A549 (cell line): ENCODE data around the gene APBA1. TPM values are rescaled to one million over a fixed set of nuclear protein-coding genes. Genes with fewer than 3 reads are reported as not detected.
A peak's percentile ranks its signal among the peaks of the same experiment; 100 is the strongest.

Source experiments
- ATAC-seq, 2 experiments: fragments of 200-7000 bp in 1 of 2; fragments of >200 bp in 1 of 2; cut with Nextera tagmentation in 1 of 2; cut with Tn5 transposase in 1 of 2; 3 replicates each; pipeline versions ENCODE4 v1.8.0 to v1.9.1; 2018 to 2020; ENCODE audit warnings: mild to moderate bottlenecking in 1 of 2, moderate library complexity in 1 of 2
- CTCF ChIA-PET: fragments of 300-600 bp; sonication (Branson Sonifier 250); formaldehyde crosslinking; extraction: SDS; loops from one replicate; lab custom pipeline; 2021; ENCODE audit warnings: antibody characterized with exemption, inconsistent platforms; lab: Yijun Ruan, JAX
- POLR2A ChIA-PET: fragments of 350-600 bp; formaldehyde crosslinking; extraction: SDS; loops from one replicate; lab custom pipeline; 2021; ENCODE audit warnings: antibody characterized with exemption, inconsistent platforms; lab: Yijun Ruan, JAX
- DNase-seq, 2 experiments: peaks; one replicate each; pipeline versions ENCODE4 v3.0.0 to v3.0.0-alpha.2; 2011 to 2016; ENCODE audit warnings: low read depth in 1 of 2, low spot score in 1 of 2
- FAIRE-seq: peaks from 2 replicates; lab custom pipeline; 2011; peaks lifted over from hg19 to GRCh38; lab: Jason Lieb, UNC
- H3K27ac ChIP-seq, 2 experiments: fragments of >200 bp; sonication (Bioruptor Twin); formaldehyde crosslinking; 3 replicates each; pipeline ENCODE4 v1.5.1; 2016 to 2017
- H3K4me1 ChIP-seq: fragments of >200 bp; sonication (Bioruptor Twin); formaldehyde crosslinking; 3 replicates; pipeline ENCODE4 v1.6.1; 2016
- H3K4me2 ChIP-seq: fragments of >200 bp; sonication (Bioruptor Twin); formaldehyde crosslinking; 3 replicates; pipeline ENCODE4 v1.6.1; 2016
- H3K4me3 ChIP-seq: fragments of >200 bp; sonication (Bioruptor Twin); formaldehyde crosslinking; 3 replicates; pipeline ENCODE4 v1.5.1; 2016
- H3K9me3 ChIP-seq: fragments of >200 bp; sonication (Bioruptor Twin); formaldehyde crosslinking; 3 replicates; pipeline ENCODE4 v1.6.1; 2016
- BHLHE40 ChIP-seq: IDR thresholded peaks from 2 replicates; pipeline ENCODE4 v1.6.1; 2012; ENCODE audit warnings: low read depth, low read length, inconsistent platforms
- HOXA7 ChIP-seq: fragments of 250-450 bp; sonication (Bioruptor Pico); IDR thresholded peaks from 2 replicates; pipeline ENCODE4 v1.5.0; 2020; ENCODE audit warnings: mild to moderate bottlenecking, moderate library complexity
- HOXB13 ChIP-seq: fragments of 250-450 bp; sonication (Bioruptor Pico); IDR thresholded peaks from 2 replicates; pipeline ENCODE4 v1.5.0; 2020; ENCODE audit warnings: low read depth, mild to moderate bottlenecking, moderate library complexity
- HOXB5 ChIP-seq: fragments of 250-450 bp; sonication (Bioruptor Pico); IDR thresholded peaks from 2 replicates; pipeline ENCODE4 v1.5.0; 2020; ENCODE audit warnings: mild to moderate bottlenecking, moderate library complexity
- KDM1A ChIP-seq: fragments of 200-600 bp; sonication (generic); IDR thresholded peaks from 2 replicates; pipeline ENCODE4 v1.6.1; 2016; ENCODE audit warnings: low read depth, mild to moderate bottlenecking
- NPAS2 ChIP-seq: fragments of 250-450 bp; sonication (Bioruptor Pico); IDR thresholded peaks from 2 replicates; pipeline ENCODE4 v1.8.0; 2022; ENCODE audit warnings: mild to moderate bottlenecking, moderate library complexity, borderline replicate concordance
- NR3C1 ChIP-seq: fragments of >200 bp; sonication (Bioruptor Twin); formaldehyde crosslinking; IDR thresholded peaks from 3 replicates; pipeline ENCODE4 v1.6.1; 2017
- RAD21 ChIP-seq, 2 experiments: fragments of >200 bp in 1 of 2; sonication (Bioruptor Twin) in 1 of 2; formaldehyde crosslinking in 1 of 2; IDR thresholded peaks in 1 of 2; conservative IDR thresholded peaks in 1 of 2; 2 replicates in 1 of 2; 3 replicates in 1 of 2; pipeline ENCODE4 v1.6.1; 2012 to 2018; ENCODE audit warnings: inconsistent platforms in 1 of 2
- SMC3 ChIP-seq: fragments of >200 bp; sonication (Bioruptor Twin); formaldehyde crosslinking; IDR thresholded peaks from 3 replicates; pipeline ENCODE4 v1.6.1; 2018; ENCODE audit warnings: inconsistent platforms
- TFCP2L1 ChIP-seq: fragments of 250-450 bp; sonication (Bioruptor Pico); IDR thresholded peaks from 2 replicates; pipeline ENCODE4 v1.5.0; 2021; ENCODE audit warnings: mild to moderate bottlenecking
- USF2 ChIP-seq: fragments of 450-650 bp; IDR thresholded peaks from 2 replicates; pipeline ENCODE4 v1.6.1; 2014; ENCODE audit warnings: antibody characterized with exemption
- WGBS: methylation state at CpG from one replicate; pipeline ENCODE4 v1.1.6; 2017; ENCODE audit errors: missing lambda C conversion rate; 5-methylcytosine and 5-hydroxymethylcytosine counted together
- polyA plus RNA-seq, 4 experiments: library from polyadenylated mRNA; depleted of rRNA in 3 of 4; stranded (reverse); fragments of >200 nt; fragmentation: RNase III in 1 of 4; extraction: RNeasy Plus Mini Kit Qiagen cat#74134 plus additional on column Dnase treatment in 1 of 4; gene quantifications; 2 replicates in 3 of 4; 3 replicates in 1 of 4; pipeline ENCODE4 v1.2.3, GENCODE V29; 2011 to 2017
- TF ChIP-seq, protein P1 (sequence below): fragments of 250-450 bp; sonication (Bioruptor Pico); IDR thresholded peaks from 2 replicates; pipeline ENCODE4 v1.5.0; 2021; ENCODE audit warnings: mild to moderate bottlenecking, moderate library complexity, borderline replicate concordance
- TF ChIP-seq, protein P2 (sequence below): fragments of >200 bp; sonication (Bioruptor Twin); formaldehyde crosslinking; IDR thresholded peaks from 3 replicates; pipeline ENCODE4 v1.5.1; 2016

The APBA1 gene
- polyA plus RNA-seq, 2 of the 4 experiments (the other 2 are of a cell fraction) = 0.22 to 1.6 TPM

DNA sequence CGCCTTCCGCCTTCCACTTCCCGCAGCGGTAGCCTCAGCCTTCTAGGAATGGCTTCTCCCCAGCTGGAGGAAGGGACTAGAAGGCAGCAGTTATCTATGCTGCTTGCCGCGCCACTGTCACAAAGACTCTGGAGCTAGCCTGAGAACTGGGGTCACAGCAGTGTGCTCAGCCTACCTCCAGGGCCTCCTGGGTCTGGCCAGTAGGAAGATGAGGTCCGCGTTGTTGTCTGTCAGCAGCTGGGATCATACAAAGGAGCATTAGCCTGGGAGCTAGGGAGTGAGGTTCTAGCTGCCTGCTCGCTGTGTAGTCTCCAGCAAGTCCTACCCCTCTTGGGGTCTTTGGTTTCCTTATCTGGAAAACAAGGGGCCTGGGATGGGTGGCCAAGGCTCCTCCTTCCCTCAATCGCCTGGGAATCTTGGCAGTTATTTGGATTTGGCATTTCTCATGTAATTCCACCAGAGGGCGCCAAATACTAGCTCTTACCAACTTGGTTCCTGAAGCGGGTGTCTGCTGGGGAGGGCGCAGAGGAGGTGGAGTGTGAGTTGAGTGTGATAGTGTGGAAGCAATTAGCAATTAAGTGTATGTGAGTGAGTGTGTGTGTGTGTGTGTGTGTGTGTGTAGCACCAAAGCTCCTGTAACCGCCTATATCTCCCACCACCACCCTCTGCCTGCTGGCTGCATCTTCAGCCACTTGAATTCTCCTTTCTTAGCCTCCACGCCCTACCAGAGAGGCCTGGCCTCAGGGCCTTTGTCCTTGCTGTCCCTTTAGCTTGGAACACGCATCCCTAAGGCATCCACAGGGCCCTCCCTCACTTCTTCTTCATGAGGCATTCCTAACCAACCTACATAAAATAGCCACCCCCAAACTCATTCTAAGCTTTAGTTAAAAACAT, 250.0 kb downstream of the APBA1 start:
- TF ChIP-seq RAD21 (conservative IDR thresholded peaks at IDR 0.05 in 1 of 2, IDR thresholded peaks at IDR 0.05 in 1 of 2) (peak; percentile 93), SMC3 (peak; percentile 92), NPAS2 (CRISPR knock-in tag) (no peak)
- TF ChIP-seq, protein P1, sequence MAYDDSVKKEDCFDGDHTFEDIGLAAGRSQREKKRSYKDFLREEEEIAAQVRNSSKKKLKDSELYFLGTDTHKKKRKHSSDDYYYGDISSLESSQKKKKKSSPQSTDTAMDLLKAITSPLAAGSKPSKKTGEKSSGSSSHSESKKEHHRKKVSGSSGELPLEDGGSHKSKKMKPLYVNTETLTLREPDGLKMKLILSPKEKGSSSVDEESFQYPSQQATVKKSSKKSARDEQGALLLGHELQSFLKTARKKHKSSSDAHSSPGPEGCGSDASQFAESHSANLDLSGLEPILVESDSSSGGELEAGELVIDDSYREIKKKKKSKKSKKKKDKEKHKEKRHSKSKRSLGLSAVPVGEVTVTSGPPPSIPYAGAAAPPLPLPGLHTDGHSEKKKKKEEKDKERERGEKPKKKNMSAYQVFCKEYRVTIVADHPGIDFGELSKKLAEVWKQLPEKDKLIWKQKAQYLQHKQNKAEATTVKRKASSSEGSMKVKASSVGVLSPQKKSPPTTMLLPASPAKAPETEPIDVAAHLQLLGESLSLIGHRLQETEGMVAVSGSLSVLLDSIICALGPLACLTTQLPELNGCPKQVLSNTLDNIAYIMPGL (CRISPR knock-in tag) = no peak
- TF ChIP-seq, protein P2, sequence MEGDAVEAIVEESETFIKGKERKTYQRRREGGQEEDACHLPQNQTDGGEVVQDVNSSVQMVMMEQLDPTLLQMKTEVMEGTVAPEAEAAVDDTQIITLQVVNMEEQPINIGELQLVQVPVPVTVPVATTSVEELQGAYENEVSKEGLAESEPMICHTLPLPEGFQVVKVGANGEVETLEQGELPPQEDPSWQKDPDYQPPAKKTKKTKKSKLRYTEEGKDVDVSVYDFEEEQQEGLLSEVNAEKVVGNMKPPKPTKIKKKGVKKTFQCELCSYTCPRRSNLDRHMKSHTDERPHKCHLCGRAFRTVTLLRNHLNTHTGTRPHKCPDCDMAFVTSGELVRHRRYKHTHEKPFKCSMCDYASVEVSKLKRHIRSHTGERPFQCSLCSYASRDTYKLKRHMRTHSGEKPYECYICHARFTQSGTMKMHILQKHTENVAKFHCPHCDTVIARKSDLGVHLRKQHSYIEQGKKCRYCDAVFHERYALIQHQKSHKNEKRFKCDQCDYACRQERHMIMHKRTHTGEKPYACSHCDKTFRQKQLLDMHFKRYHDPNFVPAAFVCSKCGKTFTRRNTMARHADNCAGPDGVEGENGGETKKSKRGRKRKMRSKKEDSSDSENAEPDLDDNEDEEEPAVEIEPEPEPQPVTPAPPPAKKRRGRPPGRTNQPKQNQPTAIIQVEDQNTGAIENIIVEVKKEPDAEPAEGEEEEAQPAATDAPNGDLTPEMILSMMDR = peak; percentile 84

GRCh38 chr9:69420611-69421270, 251.4 kb downstream of the APBA1 start:
- ChIA-PET CTCF (interaction anchor here (0.6 to 5.2 kb wide), 18 partner anchors 9 to 691 kb away, joined by 3 to 58 read pairs (median 6); partner anchors contain the start of gene APBA1), POLR2A (no interaction called here)
- TF ChIP-seq HOXB13 (CRISPR knock-in tag) = no peak
- TF ChIP-seq, protein P1 (CRISPR knock-in tag) = no peak
- TF ChIP-seq NR3C1 = no peak
- TF ChIP-seq BHLHE40 = no peak
- no peak for TF ChIP-seq RAD21 (conservative IDR thresholded peaks at IDR 0.05 in 1 of 2, IDR thresholded peaks at IDR 0.05 in 1 of 2)
- TF ChIP-seq HOXA7 (CRISPR knock-in tag) = no peak
- TF ChIP-seq HOXB5 = no peak
- peak in 1 of 2 experiments; percentile 30; a peak in 1 of 6 replicates for ATAC-seq
- Histone ChIP-seq H3K4me2 (no peak overlapping the region), H3K4me1 (no peaks in the 10 kb centered on the region), H3K9me3 (no peaks in the 10 kb centered on the region), H3K4me3 (no peak overlapping the region), H3K27ac (no peak overlapping the region)
- no peak for DNase-seq
- no peak for FAIRE-seq
- 48% methylated on average over 10 of the region's 10 CpGs for WGBS

More for the DNA sequence above, 250.0 kb downstream of the APBA1 start:
- POLR2A ChIA-PET = no interaction called here
- no peak overlapping the region for H3K4me3 ChIP-seq
- H3K9me3 ChIP-seq = no peaks in the 10 kb centered on the region
- FAIRE-seq (no peak), ATAC-seq (peak; percentile 77 to 91; a peak in 5 of 6 replicates), DNase-seq (peak; percentile 60 to 62)
- no peaks in the 10 kb centered on the region for H3K4me1 ChIP-seq
- no peak overlapping the region for H3K27ac ChIP-seq
- 42% methylated on average over 16 of the region's 16 CpGs for WGBS
- no peak overlapping the region for H3K4me2 ChIP-seq
- CTCF ChIA-PET = interaction anchor here (0.6 to 5.2 kb wide), 65 partner anchors 8 to 1587 kb away, joined by 3 to 58 read pairs (median 5); partner anchors contain the start of gene APBA1

DNA sequence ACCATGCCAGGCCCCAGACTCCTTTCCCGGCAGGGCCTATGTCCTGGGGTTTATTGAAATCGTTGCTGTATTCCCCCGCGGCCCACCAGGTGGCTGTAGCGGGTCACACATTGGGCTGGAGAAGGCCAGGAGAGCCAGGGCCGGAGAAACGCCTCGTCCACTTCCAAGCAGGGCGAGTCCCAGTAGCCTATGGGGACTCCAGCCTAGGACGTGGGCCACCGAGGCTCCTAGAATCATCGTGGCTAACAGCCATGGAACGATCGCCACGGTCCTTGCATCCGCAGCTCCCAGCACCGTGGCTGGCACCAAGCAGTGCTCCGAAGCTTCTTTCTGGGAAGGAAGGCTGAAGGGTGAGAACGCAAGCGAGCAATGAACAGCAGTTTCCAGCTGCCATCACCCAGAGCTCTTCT, 259.4 kb downstream of the APBA1 start:
- ATAC-seq (peak; percentile 99 to 100), DNase-seq (peak; percentile 62 to 75), FAIRE-seq (no peak)
- Histone ChIP-seq H3K4me3 (no peak overlapping the region), H3K4me1 (no peaks in the 10 kb centered on the region), H3K9me3 (no peaks in the 10 kb centered on the region), H3K27ac (no peak overlapping the region), H3K4me2 (peak overlapping the region; percentile 39; the same call in 1 of the 3 replicates)
- WGBS = 37% methylated on average over 15 of the region's 20 CpGs
- no peak for TF ChIP-seq HOXA7 (CRISPR knock-in tag)
- peak; percentile 52 for TF ChIP-seq SMC3
- no peak for TF ChIP-seq TFCP2L1
- peak; percentile 55 to 66 for TF ChIP-seq RAD21 (conservative IDR thresholded peaks at IDR 0.05 in 1 of 2, IDR thresholded peaks at IDR 0.05 in 1 of 2)
- TF ChIP-seq, protein P2 = peak; percentile 49
- no peak for TF ChIP-seq USF2
- no peak for TF ChIP-seq KDM1A
- no peak for TF ChIP-seq HOXB5
- POLR2A ChIA-PET = no interaction called here
- CTCF ChIA-PET = interaction anchor here (0.7 to 1.5 kb wide), 6 partner anchors 9 to 699 kb away, joined by 3 to 13 read pairs (median 4); no protein-coding TSS in a partner anchor
